Tibial artery (tissue), 4 donors: Measurements from ENCODE around the gene BLOC1S3.

Experiments
- DNase-seq, 2 donors: peaks; one replicate each; pipeline ENCODE4 v3.0.0-alpha.2; 2019
- H3K27ac ChIP-seq, 2 donors: fragments of 200-600 bp; sonication (generic) in 1 of 2; 1 replicate in 1 of 2; 2 replicates in 1 of 2; pipeline ENCODE4 v1.5.1; 2018 to 2019; ENCODE audit warnings: mild to moderate bottlenecking in 1 of 2
- H3K27me3 ChIP-seq, 2 donors: fragments of 200-600 bp; sonication (generic) in 1 of 2; one replicate each; pipeline versions ENCODE4 v1.5.1 to v1.6.0; 2016 to 2019
- H3K36me3 ChIP-seq, 3 donors: fragments of 200-600 bp; sonication (generic) in 2 of 3; one replicate each; pipeline ENCODE4 v1.5.1; 2016 to 2019; ENCODE audit warnings: mild to moderate bottlenecking in 2 of 3
- H3K4me1 ChIP-seq, 4 donors: fragments of 200-600 bp; sonication (generic) in 2 of 4; 1 replicate in 3 of 4; 2 replicates in 1 of 4; pipeline ENCODE4 v1.5.1; 2016 to 2019
- H3K4me3 ChIP-seq, 2 donors: fragments of 200-600 bp; sonication (generic) in 1 of 2; 1 replicate in 1 of 2; 2 replicates in 1 of 2; pipeline ENCODE4 v1.5.1; 2018 to 2019; ENCODE audit warnings: mild to moderate bottlenecking in 2 of 2
- H3K9me3 ChIP-seq, 3 donors: fragments of 200-600 bp; sonication (generic) in 1 of 3; one replicate each; pipeline ENCODE4 v1.5.1; 2016 to 2019
- CTCF ChIP-seq, 2 experiments: fragments of 200-600 bp in 1 of 2; fragments of 450-650 bp in 1 of 2; IDR thresholded peaks; one replicate each; pipeline ENCODE4 v1.5.1; 2017 to 2019; ENCODE audit warnings: antibody characterized with exemption in 2 of 2, mild to moderate bottlenecking in 1 of 2, moderate library complexity in 1 of 2
- intact Hi-C: fragments of 100-400 bp; cut with DNase I; formaldehyde crosslinking; loops from one replicate; pipeline ENCODE4 v1.15.0; 2023; ENCODE audit warnings: low total_unique reads

Gene BLOC1S3

GRCh38 chr19:45215391-45216191 lies 37.0 kb downstream of the BLOC1S3 start:
- no peak for TF ChIP-seq CTCF (IDR thresholded peaks at IDR 0.05)
- intact Hi-C loops = no loop called here
- no peak overlapping the region for H3K27ac ChIP-seq
- DNase-seq = no peak
- no peak overlapping the region for H3K4me3 ChIP-seq
- no peaks in the 10 kb centered on the region for H3K9me3 ChIP-seq
- no peaks in the 10 kb centered on the region for H3K36me3 ChIP-seq
- H3K4me1 ChIP-seq = peaks cover 0 to 24% (median 16%) of the 10 kb centered on the region in 4 donors
- H3K27me3 ChIP-seq = peaks cover 0 to 65% of the 10 kb centered on the region in 2 donors

- no peak for TF ChIP-seq CTCF (IDR thresholded peaks at IDR 0.05)
- H3K4me3 ChIP-seq = no peak overlapping the region
- intact Hi-C loops = no loop called here
- no peaks in the 10 kb centered on the region for H3K36me3 ChIP-seq
- peaks cover 0 to 24% (median 16%) of the 10 kb centered on the region in 4 donors for H3K4me1 ChIP-seq
- H3K9me3 ChIP-seq = no peaks in the 10 kb centered on the region
- DNase-seq = no peak
- no peak overlapping the region for H3K27ac ChIP-seq
- peaks cover 0 to 73% of the 10 kb centered on the region in 2 donors for H3K27me3 ChIP-seq
These were observed 38.1 kb downstream of the BLOC1S3 start for GRCh38 chr19:45216667-45217066.

- Histone ChIP-seq H3K36me3 (no peaks in the 10 kb centered on the region), H3K27ac (no peak overlapping the region), H3K4me1 (peaks cover 0 to 24% (median 16%) of the 10 kb centered on the region in 4 donors), H3K27me3 (peaks cover 0 to 67% of the 10 kb centered on the region in 2 donors), H3K9me3 (no peaks in the 10 kb centered on the region), H3K4me3 (no peak overlapping the region)
- DNase-seq = no peak
- intact Hi-C loops = no loop called here
- TF ChIP-seq CTCF (IDR thresholded peaks at IDR 0.05) = no peak
These were observed 38.8 kb downstream of the BLOC1S3 start for GRCh38 chr19:45217193-45217956.

- Histone ChIP-seq H3K27ac (no peak overlapping the region), H3K36me3 (no peaks in the 10 kb centered on the region), H3K27me3 (peaks cover 0 to 67% of the 10 kb centered on the region in 2 donors), H3K9me3 (no peaks in the 10 kb centered on the region), H3K4me1 (peaks cover 0 to 24% (median 16%) of the 10 kb centered on the region in 4 donors), H3K4me3 (no peak overlapping the region)
- TF ChIP-seq CTCF (IDR thresholded peaks at IDR 0.05) = no peak
- intact Hi-C loops = no loop called here
- DNase-seq = no peak
These were observed 39.4 kb downstream of the BLOC1S3 start for GRCh38 chr19:45217957-45218334.

GRCh38 chr19:45218426-45218825 lies 39.8 kb downstream of the BLOC1S3 start:
- H3K4me1 ChIP-seq = peaks cover 0 to 24% (median 16%) of the 10 kb centered on the region in 4 donors
- no peaks in the 10 kb centered on the region for H3K36me3 ChIP-seq
- H3K9me3 ChIP-seq = no peaks in the 10 kb centered on the region
- H3K27me3 ChIP-seq = peaks cover 0 to 69% of the 10 kb centered on the region in 2 donors
- no peak overlapping the region for H3K27ac ChIP-seq
- H3K4me3 ChIP-seq = no peak overlapping the region
- intact Hi-C loops = no loop called here
- no peak for TF ChIP-seq CTCF (IDR thresholded peaks at IDR 0.05)
- DNase-seq = no peak
